MM.1S (cell line): ENCODE data around the gene HTRA2.

Source experiments
- DNase-seq: peaks from one replicate; pipeline ENCODE4 v3.0.0-alpha.2; 2015
- H2AFZ ChIP-seq: fragments of 300-600 bp; sonication (generic); 2 replicates; pipeline ENCODE4 v1.6.0; 2016; ENCODE audit warnings: antibody characterized with exemption, low read length
- H3F3A ChIP-seq: fragments of 300-600 bp; sonication (generic); 2 replicates; pipeline ENCODE4 v1.6.1; 2016; ENCODE audit warnings: mild to moderate bottlenecking, antibody characterized with exemption, low read length, moderate library complexity, mixed read lengths; ENCODE audit not compliant: insufficient read depth
- H3K27ac ChIP-seq: fragments of 300-600 bp; sonication (generic); 2 replicates; pipeline ENCODE4 v1.5.1; 2016; ENCODE audit warnings: mild to moderate bottlenecking, low read length
- H3K27me3 ChIP-seq: fragments of 300-600 bp; sonication (generic); replicated peaks from 2 replicates; pipeline ENCODE4 v1.6.0; 2016; ENCODE audit warnings: low read length; ENCODE audit not compliant: insufficient read depth
- H3K36me3 ChIP-seq: fragments of 300-600 bp; sonication (generic); replicated peaks from 2 replicates; pipeline ENCODE4 v1.6.1; 2016; ENCODE audit warnings: mild to moderate bottlenecking, low read length, mixed read lengths; ENCODE audit not compliant: insufficient read depth
- H3K4me1 ChIP-seq: fragments of 300-600 bp; sonication (generic); 2 replicates; pipeline ENCODE4 v1.6.1; 2016; ENCODE audit warnings: low read length, mixed read lengths
- H3K4me2 ChIP-seq: fragments of 300-600 bp; sonication (generic); 2 replicates; pipeline ENCODE4 v1.6.0; 2016; ENCODE audit warnings: low read depth, low read length
- H3K4me3 ChIP-seq: fragments of 300-600 bp; sonication (generic); 2 replicates; pipeline ENCODE4 v1.5.1; 2016; ENCODE audit warnings: low read length, mixed read lengths
- H3K79me2 ChIP-seq: fragments of 300-600 bp; sonication (generic); 2 replicates; pipeline ENCODE4 v1.6.1; 2016; ENCODE audit warnings: mixed run types, low read length, mixed read lengths
- H3K9ac ChIP-seq: fragments of 300-600 bp; sonication (generic); 2 replicates; pipeline ENCODE4 v1.6.1; 2016; ENCODE audit warnings: low read length, mixed read lengths
- H3K9me2 ChIP-seq: fragments of 300-600 bp; sonication (generic); replicated peaks from 2 replicates; pipeline ENCODE4 v1.6.1; 2016; ENCODE audit warnings: mild to moderate bottlenecking, low read length, mixed read lengths; ENCODE audit not compliant: insufficient read depth
- H3K9me3 ChIP-seq: fragments of 300-600 bp; sonication (generic); replicated peaks from 2 replicates; pipeline ENCODE4 v1.6.1; 2016; ENCODE audit warnings: mild to moderate bottlenecking, low read length, mixed read lengths; ENCODE audit not compliant: insufficient read depth
- H4K20me1 ChIP-seq: fragments of 300-600 bp; sonication (generic); 2 replicates; pipeline ENCODE4 v1.6.1; 2016; ENCODE audit warnings: mild to moderate bottlenecking, low read length, moderate library complexity, mixed read lengths; ENCODE audit not compliant: insufficient read depth
- EZH2 ChIP-seq: fragments of 300-600 bp; sonication (generic); optimal IDR thresholded peaks from 2 replicates; pipeline ENCODE3; 2017; ENCODE audit warnings: low read depth, mild to moderate bottlenecking, antibody characterized with exemption, low read length, mixed read lengths
- EZH2phosphoT487 ChIP-seq: fragments of 300-600 bp; sonication (generic); IDR thresholded peaks from 2 replicates; pipeline ENCODE4 v1.6.1; 2018; ENCODE audit warnings: antibody characterized with exemption, low read length
- TF ChIP-seq, protein P1 (sequence below): fragments of 300-600 bp; sonication (generic); IDR thresholded peaks from 2 replicates; pipeline ENCODE4 v1.5.1; 2016; ENCODE audit warnings: antibody characterized with exemption, low read length, mixed read lengths

Gene HTRA2

DNA sequence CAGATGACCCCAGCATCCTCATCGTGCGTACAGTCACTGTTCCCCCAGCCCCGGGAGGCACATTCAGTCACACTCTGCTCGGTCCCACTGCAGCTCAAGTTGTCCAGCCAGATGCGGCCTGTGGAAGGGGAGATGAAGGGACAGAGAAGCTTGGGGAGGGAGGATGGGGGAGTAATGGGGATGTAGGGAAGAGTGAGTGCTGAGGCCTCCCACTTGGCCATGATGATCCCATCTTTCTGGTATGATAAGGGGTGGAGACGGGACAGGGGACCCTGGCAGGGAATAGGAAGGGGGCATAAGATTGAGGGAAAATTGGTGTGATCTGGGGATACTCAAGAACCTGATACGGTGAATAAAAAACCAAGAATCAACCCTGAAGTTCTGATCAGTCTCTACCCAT is 20.5 kb downstream of the HTRA2 start:
- H3K36me3 ChIP-seq: no peaks in the 10 kb centered on the region
- no peaks in the 10 kb centered on the region for H4K20me1 ChIP-seq
- H3K4me2 ChIP-seq: no peak overlapping the region
- no peak overlapping the region for H3K4me3 ChIP-seq
- peaks cover 48% of the 10 kb centered on the region for H3K27me3 ChIP-seq
- H3K27ac ChIP-seq: no peak overlapping the region
- H3K79me2 ChIP-seq: 0 out of 2 replicates have a peak, but pooled peaks cover 6% of the 10 kb centered on the region
- DNase-seq: no peak
- H3K9me2 ChIP-seq: no peaks in the 10 kb centered on the region
- H3K9me3 ChIP-seq: no peaks in the 10 kb centered on the region
- H3F3A ChIP-seq: no peaks in the 10 kb centered on the region
- TF ChIP-seq, protein P1, sequence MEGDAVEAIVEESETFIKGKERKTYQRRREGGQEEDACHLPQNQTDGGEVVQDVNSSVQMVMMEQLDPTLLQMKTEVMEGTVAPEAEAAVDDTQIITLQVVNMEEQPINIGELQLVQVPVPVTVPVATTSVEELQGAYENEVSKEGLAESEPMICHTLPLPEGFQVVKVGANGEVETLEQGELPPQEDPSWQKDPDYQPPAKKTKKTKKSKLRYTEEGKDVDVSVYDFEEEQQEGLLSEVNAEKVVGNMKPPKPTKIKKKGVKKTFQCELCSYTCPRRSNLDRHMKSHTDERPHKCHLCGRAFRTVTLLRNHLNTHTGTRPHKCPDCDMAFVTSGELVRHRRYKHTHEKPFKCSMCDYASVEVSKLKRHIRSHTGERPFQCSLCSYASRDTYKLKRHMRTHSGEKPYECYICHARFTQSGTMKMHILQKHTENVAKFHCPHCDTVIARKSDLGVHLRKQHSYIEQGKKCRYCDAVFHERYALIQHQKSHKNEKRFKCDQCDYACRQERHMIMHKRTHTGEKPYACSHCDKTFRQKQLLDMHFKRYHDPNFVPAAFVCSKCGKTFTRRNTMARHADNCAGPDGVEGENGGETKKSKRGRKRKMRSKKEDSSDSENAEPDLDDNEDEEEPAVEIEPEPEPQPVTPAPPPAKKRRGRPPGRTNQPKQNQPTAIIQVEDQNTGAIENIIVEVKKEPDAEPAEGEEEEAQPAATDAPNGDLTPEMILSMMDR: no peak
- no peak for TF ChIP-seq EZH2
- no peak for TF ChIP-seq EZH2phosphoT487
- peaks cover 3% of the 10 kb centered on the region; the same call in 1 of the 2 replicates for H3K4me1 ChIP-seq
- no peak overlapping the region for H3K9ac ChIP-seq
- H2AFZ ChIP-seq: no peak overlapping the region

DNA sequence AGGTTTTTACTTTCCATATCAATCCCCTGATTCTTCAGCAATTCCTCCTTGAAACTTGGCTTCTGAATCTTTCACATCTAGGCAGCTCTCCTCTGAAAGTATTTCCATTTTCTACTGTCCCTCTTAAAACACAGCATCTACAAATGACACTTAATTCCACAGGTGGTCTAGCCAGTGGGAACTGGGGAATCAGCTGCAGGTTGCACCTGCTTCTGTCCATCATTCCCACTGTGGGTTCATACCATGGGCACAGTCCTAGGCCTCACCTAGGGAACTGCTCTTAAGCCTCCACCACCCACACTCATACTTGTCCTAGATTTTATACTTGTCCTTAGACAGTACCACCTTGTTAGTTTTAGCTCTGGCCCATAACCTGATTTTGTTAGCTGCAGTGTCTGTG is 21.8 kb downstream of the HTRA2 start:
- H3K4me3 ChIP-seq: no peak overlapping the region
- no peaks in the 10 kb centered on the region for H4K20me1 ChIP-seq
- H3K9me3 ChIP-seq: no peaks in the 10 kb centered on the region
- no peak overlapping the region for H3K9ac ChIP-seq
- H3K36me3 ChIP-seq: 0 out of 2 replicates have a peak, but pooled peaks cover 1% of the 10 kb centered on the region
- no peaks in the 10 kb centered on the region for H3F3A ChIP-seq
- no peak overlapping the region for H2AFZ ChIP-seq
- peaks cover 9% of the 10 kb centered on the region; the same call in 1 of the 2 replicates for H3K79me2 ChIP-seq
- H3K4me1 ChIP-seq: peaks cover 3% of the 10 kb centered on the region; the same call in 1 of the 2 replicates
- H3K27me3 ChIP-seq: peaks cover 38% of the 10 kb centered on the region
- DNase-seq: no peak
- H3K27ac ChIP-seq: no peak overlapping the region
- H3K4me2 ChIP-seq: no peak overlapping the region
- TF ChIP-seq, protein P1: no peak
- TF ChIP-seq EZH2phosphoT487: no peak
- no peak for TF ChIP-seq EZH2
- no peaks in the 10 kb centered on the region for H3K9me2 ChIP-seq

DNA sequence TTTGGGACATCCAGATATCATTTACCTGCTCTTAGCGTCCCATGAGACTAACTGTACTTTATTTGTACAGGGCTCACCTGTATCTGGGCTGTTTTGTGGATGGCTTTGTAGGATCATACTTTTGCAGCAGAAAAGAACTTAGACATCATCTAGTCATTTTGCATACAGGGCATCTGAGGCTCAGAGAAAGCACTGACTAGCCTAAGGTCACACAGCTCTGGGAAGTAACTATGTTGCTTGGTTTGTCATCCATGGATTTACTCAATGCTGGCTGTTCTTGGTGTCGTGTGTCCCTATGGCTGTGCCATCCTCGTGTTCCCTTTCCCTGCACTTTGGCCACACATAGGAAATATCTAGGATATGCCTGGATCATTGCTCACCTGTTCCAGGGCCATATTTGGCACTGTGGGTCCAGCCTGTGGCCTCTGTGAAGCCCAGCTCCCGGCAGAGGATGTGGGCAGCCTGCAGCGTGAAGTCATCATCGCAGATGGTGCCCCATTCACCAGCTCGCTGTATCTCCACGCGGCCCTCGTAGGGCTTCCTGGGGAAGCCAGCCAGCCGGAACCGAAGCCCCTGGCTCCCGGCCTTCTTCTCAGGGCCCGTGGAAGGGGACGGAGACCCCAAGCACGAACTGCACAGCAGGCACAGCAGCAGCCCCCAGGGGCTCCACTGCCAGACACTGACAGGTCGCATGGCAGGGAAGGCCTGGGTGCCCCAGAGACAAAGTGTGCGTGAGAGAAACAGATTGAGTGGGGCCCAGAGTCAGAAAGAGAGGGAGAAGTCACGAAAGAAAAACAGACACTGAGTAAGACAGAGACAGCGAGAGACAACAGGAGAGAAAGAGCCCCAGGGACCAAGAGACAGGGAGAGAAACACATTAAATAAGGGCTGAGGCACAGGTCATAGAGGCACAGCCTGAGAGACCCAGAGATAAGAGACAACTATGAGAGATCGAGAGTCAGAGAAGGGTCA is 22.5 kb downstream of the HTRA2 start:
- no peak overlapping the region for H3K4me2 ChIP-seq
- no peak overlapping the region for H3K9ac ChIP-seq
- no peaks in the 10 kb centered on the region for H3K9me3 ChIP-seq
- DNase-seq: no peak
- H3K36me3 ChIP-seq: 0 out of 2 replicates have a peak, but pooled peaks cover 2% of the 10 kb centered on the region
- peaks cover 34% of the 10 kb centered on the region for H3K27me3 ChIP-seq
- peaks cover 3% of the 10 kb centered on the region; the same call in 1 of the 2 replicates for H3K4me1 ChIP-seq
- H3K4me3 ChIP-seq: no peak overlapping the region
- H4K20me1 ChIP-seq: no peaks in the 10 kb centered on the region
- H3K27ac ChIP-seq: no peak overlapping the region
- H3F3A ChIP-seq: no peaks in the 10 kb centered on the region
- H3K79me2 ChIP-seq: peaks cover 9% of the 10 kb centered on the region; the same call in 1 of the 2 replicates
- TF ChIP-seq EZH2phosphoT487: no peak
- TF ChIP-seq, protein P1: no peak
- no peak for TF ChIP-seq EZH2
- no peak overlapping the region for H2AFZ ChIP-seq
- no peaks in the 10 kb centered on the region for H3K9me2 ChIP-seq
